Suprapubic skin (tissue), 4 donors: Measurements from ENCODE around the gene LRFN4.

Experiments used
- EP300 ChIP-seq: sonication (generic); formaldehyde crosslinking; IDR thresholded peaks from one replicate; pipeline ENCODE4 v1.6.1; 2017; ENCODE audit warnings: antibody characterized with exemption
- POLR2A ChIP-seq, 2 donors: fragments of 450-650 bp; IDR thresholded peaks; one replicate each; pipeline ENCODE4 v1.6.1; 2017; ENCODE audit warnings: antibody characterized with exemption in 2 of 2, mild to moderate bottlenecking in 2 of 2, moderate library complexity in 2 of 2
- POLR2AphosphoS5 ChIP-seq, 3 donors: sonication (generic); formaldehyde crosslinking; IDR thresholded peaks; one replicate each; pipeline ENCODE4 v1.6.1; 2017; ENCODE audit warnings: antibody characterized with exemption in 3 of 3
- TF ChIP-seq, protein P1 (sequence below), 2 donors: fragments of 200-600 bp in 1 of 2; fragments of 450-650 bp in 1 of 2; sonication (generic) in 1 of 2; IDR thresholded peaks; one replicate each; pipeline ENCODE4 v1.5.1; 2016 to 2019; ENCODE audit warnings: antibody characterized with exemption in 2 of 2, mild to moderate bottlenecking in 1 of 2, moderate library complexity in 1 of 2

DNA sequence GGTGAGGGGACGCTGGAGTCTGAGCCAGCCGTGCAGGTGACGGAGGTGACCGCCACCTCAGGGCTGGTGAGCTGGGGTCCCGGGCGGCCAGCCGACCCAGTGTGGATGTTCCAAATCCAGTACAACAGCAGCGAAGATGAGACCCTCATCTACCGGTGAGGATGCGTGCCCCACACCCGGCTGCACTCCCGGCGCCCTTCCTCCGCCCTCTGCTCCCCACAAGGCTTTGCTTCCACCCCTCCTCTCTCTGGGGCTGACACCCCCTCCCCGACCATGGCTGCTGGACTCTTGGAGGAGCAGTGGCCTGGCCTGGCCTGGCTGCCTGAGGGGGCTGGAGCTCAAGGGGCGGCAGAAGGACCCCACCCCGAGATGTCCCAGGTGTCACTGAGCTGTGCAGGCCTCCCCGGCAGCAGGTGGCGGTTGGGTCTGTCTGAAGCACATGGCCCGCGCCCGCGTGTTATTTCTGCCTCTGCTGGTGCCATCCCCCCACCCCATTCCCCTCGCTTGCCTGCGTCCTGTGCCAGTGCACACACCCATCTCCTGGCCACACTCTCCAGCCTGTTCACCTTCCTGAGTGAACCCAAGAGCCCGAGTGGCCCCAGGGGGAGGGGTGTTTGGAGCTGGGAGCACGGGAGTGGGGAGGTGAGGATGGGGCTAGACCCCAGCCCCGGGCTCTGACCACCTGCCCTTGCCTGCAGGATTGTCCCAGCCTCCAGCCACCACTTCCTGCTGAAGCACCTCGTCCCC lies 2.2 kb downstream of the LRFN4 start:
- TF ChIP-seq, protein P1, sequence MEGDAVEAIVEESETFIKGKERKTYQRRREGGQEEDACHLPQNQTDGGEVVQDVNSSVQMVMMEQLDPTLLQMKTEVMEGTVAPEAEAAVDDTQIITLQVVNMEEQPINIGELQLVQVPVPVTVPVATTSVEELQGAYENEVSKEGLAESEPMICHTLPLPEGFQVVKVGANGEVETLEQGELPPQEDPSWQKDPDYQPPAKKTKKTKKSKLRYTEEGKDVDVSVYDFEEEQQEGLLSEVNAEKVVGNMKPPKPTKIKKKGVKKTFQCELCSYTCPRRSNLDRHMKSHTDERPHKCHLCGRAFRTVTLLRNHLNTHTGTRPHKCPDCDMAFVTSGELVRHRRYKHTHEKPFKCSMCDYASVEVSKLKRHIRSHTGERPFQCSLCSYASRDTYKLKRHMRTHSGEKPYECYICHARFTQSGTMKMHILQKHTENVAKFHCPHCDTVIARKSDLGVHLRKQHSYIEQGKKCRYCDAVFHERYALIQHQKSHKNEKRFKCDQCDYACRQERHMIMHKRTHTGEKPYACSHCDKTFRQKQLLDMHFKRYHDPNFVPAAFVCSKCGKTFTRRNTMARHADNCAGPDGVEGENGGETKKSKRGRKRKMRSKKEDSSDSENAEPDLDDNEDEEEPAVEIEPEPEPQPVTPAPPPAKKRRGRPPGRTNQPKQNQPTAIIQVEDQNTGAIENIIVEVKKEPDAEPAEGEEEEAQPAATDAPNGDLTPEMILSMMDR (IDR thresholded peaks at IDR 0.05): no peak
- TF ChIP-seq POLR2A (IDR thresholded peaks at IDR 0.05): no peak
- TF ChIP-seq POLR2AphosphoS5 (IDR thresholded peaks at IDR 0.05): no peak
- no peak for TF ChIP-seq EP300
